Fibroblast of villous mesenchyme (primary cell): ENCODE measurements around the gene SLC38A10. TPM values are rescaled to one million over a fixed set of nuclear protein-coding genes. Genes with fewer than 3 reads are reported as not detected.

Experiments used
- DNase-seq: peaks from one replicate; pipeline ENCODE4 v3.0.0-alpha.2; 2010; ENCODE audit warnings: low read depth
- H3K4me3 ChIP-seq: 2 replicates; pipeline ENCODE4 v1.5.1; 2011; ENCODE audit warnings: low read depth, mild to moderate bottlenecking, low read length
- CTCF ChIP-seq: IDR thresholded peaks from 2 replicates; pipeline ENCODE4 v1.5.1; 2012; ENCODE audit warnings: low read depth, mild to moderate bottlenecking, low read length; ENCODE audit not compliant: insufficient read depth
- total RNA-seq: library from RNA; depleted of rRNA; stranded (reverse); fragments of >200 nt; gene quantifications from 2 replicates; pipeline ENCODE4 v1.2.3, GENCODE V29; 2012

SLC38A10 gene
- total RNA-seq, 1 donor = 51.4 TPM

GRCh38 chr17:81261582-81262336 is 33.3 kb downstream of the SLC38A10 start:
- no peak for DNase-seq
- no peak for TF ChIP-seq CTCF
- no peak overlapping the region for H3K4me3 ChIP-seq

GRCh38 chr17:81261096-81261495 is 34.0 kb downstream of the SLC38A10 start:
- no peak for DNase-seq
- no peak overlapping the region for H3K4me3 ChIP-seq
- TF ChIP-seq CTCF = no peak

- no peak overlapping the region for H3K4me3 ChIP-seq
- TF ChIP-seq CTCF = no peak
- DNase-seq = no peak
These were observed 34.5 kb downstream of the SLC38A10 start for GRCh38 chr17:81260641-81261040.

- DNase-seq = no peak
- TF ChIP-seq CTCF = no peak
- H3K4me3 ChIP-seq = no peak overlapping the region
These were observed 34.9 kb downstream of the SLC38A10 start for GRCh38 chr17:81260171-81260570.

- TF ChIP-seq CTCF = no peak
- DNase-seq = no peak
- H3K4me3 ChIP-seq = no peak overlapping the region
These were observed 36.0 kb downstream of the SLC38A10 start for GRCh38 chr17:81259058-81259605.

- H3K4me3 ChIP-seq = no peak overlapping the region
- TF ChIP-seq CTCF = no peak
- DNase-seq = no peak
These were observed 36.8 kb downstream of the SLC38A10 start for GRCh38 chr17:81258292-81258691.
